Endothelial cell of umbilical vein (primary cell): ENCODE results near the gene PDCD2L. TPM values are rescaled to one million over a fixed set of nuclear protein-coding genes. Genes with fewer than 3 reads are reported as not detected.

Experiments used
- BruUV-seq: library from RNA; stranded (reverse); fragments of 400-500 nt; replicated peaks from 2 replicates; lab custom pipeline; 2021; lab: Mats Ljungman, UMichigan
- CTCF ChIA-PET: fragments of 300-600, 350-600 bp; sonication (Branson Sonifier 250); formaldehyde crosslinking; loops from one replicate; lab custom pipeline; 2021; ENCODE audit warnings: antibody characterized with exemption, inconsistent platforms; lab: Charles Lee
- POLR2A ChIA-PET: fragments of 300-600, 350-600 bp; sonication (Branson Sonifier 250); formaldehyde crosslinking; loops from one replicate; lab custom pipeline; 2021; ENCODE audit warnings: antibody characterized with exemption, inconsistent platforms; lab: Charles Lee
- DNase-seq: peaks from one replicate; pipeline ENCODE4 v3.0.0-alpha.2; 2011; ENCODE audit warnings: low read depth, low spot score
- FAIRE-seq: peaks from 2 replicates; lab custom pipeline; 2011; peaks lifted over from hg19 to GRCh38; lab: Jason Lieb, UNC
- H2AFZ ChIP-seq: 2 replicates; pipeline ENCODE4 v1.6.0; 2012; ENCODE audit warnings: low read depth, low read length, control low read depth, inconsistent platforms
- H3K27ac ChIP-seq: 2 replicates; pipeline ENCODE4 v1.5.1; 2011; ENCODE audit warnings: low read depth, mild to moderate bottlenecking, control low read depth, low read length, moderate library complexity; ENCODE audit not compliant: insufficient read depth
- H3K27me3 ChIP-seq, 2 experiments: 2 replicates each; pipeline versions ENCODE4 v1.6.0 to v1.6.1; 2011; ENCODE audit warnings: low read length in 2 of 2, mixed read lengths in 1 of 2; ENCODE audit not compliant: control insufficient read depth in 2 of 2, insufficient read depth in 2 of 2
- H3K36me3 ChIP-seq, 2 experiments: 2 replicates in 1 of 2; 3 replicates in 1 of 2; pipeline ENCODE4 v1.5.1; 2011; ENCODE audit warnings: low read length in 2 of 2, mild to moderate bottlenecking in 1 of 2, moderate library complexity in 1 of 2; ENCODE audit not compliant: control insufficient read depth in 2 of 2, insufficient read depth in 2 of 2; ENCODE audit errors: extremely low read depth in 1 of 2
- H3K4me1 ChIP-seq: 3 replicates; pipeline ENCODE4 v1.5.1; 2011; ENCODE audit warnings: mild to moderate bottlenecking, low read length; ENCODE audit not compliant: control insufficient read depth, insufficient read depth; ENCODE audit errors: extremely low read depth
- H3K4me2 ChIP-seq: 2 replicates; pipeline ENCODE4 v1.6.1; 2011; ENCODE audit warnings: low read length, control low read depth, mixed read lengths; ENCODE audit not compliant: insufficient read depth
- H3K4me3 ChIP-seq, 3 experiments: fragments of 200-600 bp in 1 of 3; sonication (generic), shearing (Covaris generic) in 1 of 3; replicated peaks in 1 of 3; 2 replicates each; pipeline ENCODE4 v1.5.1; 2011 to 2016; ENCODE audit warnings: control low read depth in 3 of 3, low read length in 3 of 3, mild to moderate bottlenecking in 2 of 3, inconsistent platforms in 1 of 3, low read depth in 1 of 3, moderate library complexity in 1 of 3; ENCODE audit not compliant: insufficient read depth in 1 of 3
- H3K79me2 ChIP-seq: 2 replicates; pipeline ENCODE4 v1.6.0; 2012; ENCODE audit warnings: low read length, inconsistent platforms; ENCODE audit not compliant: control insufficient read depth, insufficient read depth
- H3K9ac ChIP-seq: replicated peaks from 2 replicates; pipeline ENCODE3; 2011; ENCODE audit warnings: low read length, control low read depth; ENCODE audit not compliant: insufficient read depth; ENCODE audit errors: extremely low read depth
- H3K9me1 ChIP-seq: replicated peaks from 3 replicates; pipeline ENCODE4 v1.6.0; 2011; ENCODE audit warnings: mild to moderate bottlenecking, low read length; ENCODE audit not compliant: control insufficient read depth, insufficient read depth; ENCODE audit errors: extremely low read depth
- H3K9me3 ChIP-seq: replicated peaks from 2 replicates; pipeline ENCODE4 v1.5.1; 2012; ENCODE audit warnings: low read length, inconsistent platforms; ENCODE audit not compliant: control insufficient read depth, insufficient read depth
- H4K20me1 ChIP-seq: replicated peaks from 2 replicates; pipeline ENCODE3; 2011; ENCODE audit warnings: mild to moderate bottlenecking, low read length; ENCODE audit not compliant: control insufficient read depth, insufficient read depth; ENCODE audit errors: extremely low read depth
- EZH2 ChIP-seq: IDR thresholded peaks from 2 replicates; pipeline ENCODE4 v1.6.1; 2012; ENCODE audit warnings: borderline replicate concordance, low read depth, mild to moderate bottlenecking, moderate library complexity, low read length, inconsistent platforms; ENCODE audit not compliant: severe bottlenecking
- FOS ChIP-seq: IDR thresholded peaks from 2 replicates; pipeline ENCODE4 v1.6.1; 2011; ENCODE audit warnings: mild to moderate bottlenecking, low read length, moderate library complexity, borderline replicate concordance; ENCODE audit not compliant: insufficient read depth
- GATA2 ChIP-seq: IDR thresholded peaks from 2 replicates; pipeline ENCODE4 v1.7.0; 2011; ENCODE audit warnings: low read depth, mild to moderate bottlenecking, moderate library complexity, mixed read lengths, low read length; ENCODE audit not compliant: insufficient read length, insufficient read depth
- JUN ChIP-seq: IDR thresholded peaks from 2 replicates; pipeline ENCODE4 v1.6.1; 2011; ENCODE audit warnings: borderline replicate concordance, low read depth; ENCODE audit not compliant: insufficient read length, insufficient read depth
- MAX ChIP-seq: IDR thresholded peaks from 2 replicates; pipeline ENCODE4 v1.6.1; 2011; ENCODE audit not compliant: insufficient read depth, insufficient read length
- POLR2A ChIP-seq: IDR thresholded peaks from 2 replicates; pipeline ENCODE4 v1.6.1; 2012; ENCODE audit warnings: low read depth, mild to moderate bottlenecking, control low read depth, low read length
- dilution Hi-C: fragments of 300-500 bp; cut with MboI; formaldehyde crosslinking; loops from one replicate; pipeline ENCODE4 v1.15.0; 2019; ENCODE audit warnings: low sequenced_read_pairs; ENCODE audit not compliant: extremely low pct_ligation_motif_present
- intact Hi-C: fragments of 100-400 bp; cut with micrococcal nuclease; formaldehyde crosslinking; loops from one replicate; pipeline ENCODE4 v1.10.0; 2022
- polyA plus RNA-seq, 4 experiments: library from polyadenylated mRNA; depleted of rRNA in 3 of 4; stranded (reverse) in 3 of 4; unstranded in 1 of 4; fragments of >200 nt; gene quantifications; 2 replicates each; pipeline versions ENCODE4 v1.2.1 to v1.2.3, GENCODE V29; 2011 to 2012; ENCODE audit warnings: missing spikeins in 1 of 4
- total RNA-seq: library from RNA; stranded (reverse); gene quantifications from 2 replicates; pipeline ENCODE4 v1.2.3, GENCODE V29; 2021

Gene PDCD2L
- total and polyA plus RNA-seq, 2 donors (not counting 3 experiments of a cell fraction or from before 2014, with no cell fraction given), result 12.4 to 20.3 TPM

GRCh38 chr19:34426096-34426661 is 22.0 kb downstream of the PDCD2L start:
- ChIA-PET POLR2A (no interaction called here), CTCF (no interaction called here)
- intact Hi-C loops (no loop called here), dilution Hi-C loops (no loop called here)
- Histone ChIP-seq H3K9ac (no peak overlapping the region), H3K27me3 (no peaks in the 10 kb centered on the region), H3K36me3 (peaks cover 0 to 2% of the 10 kb centered on the region in 2 experiments), H3K4me3 (no peak overlapping the region), H3K9me1 (no peaks in the 10 kb centered on the region), H4K20me1 (peaks cover 2% of the 10 kb centered on the region), H3K9me3 (no peaks in the 10 kb centered on the region), H2AFZ (no peak overlapping the region), H3K4me1 (peaks cover 25% of the 10 kb centered on the region), H3K4me2 (no peak overlapping the region), H3K27ac (no peak overlapping the region), H3K79me2 (peaks cover 31% of the 10 kb centered on the region)
- no peak for FAIRE-seq
- no peak for DNase-seq
- no TSS peak for BruUV-seq
- no peak for TF ChIP-seq POLR2A
- no peak for TF ChIP-seq JUN
- no peak for TF ChIP-seq EZH2
- no peak for TF ChIP-seq GATA2
- TF ChIP-seq MAX, result no peak
- no peak for TF ChIP-seq FOS
